Ishikawa (cell line): Measurements from ENCODE around the gene NXNL1.

Experiments
- CEBPB ChIP-seq: IDR thresholded peaks from 2 replicates; pipeline ENCODE4 v1.6.1; 2012
- CREB1 ChIP-seq: IDR thresholded peaks from 2 replicates; pipeline ENCODE4 v1.6.1; 2012; ENCODE audit warnings: low read depth
- EP300 ChIP-seq: IDR thresholded peaks from 2 replicates; pipeline ENCODE4 v1.6.1; 2012; ENCODE audit warnings: borderline replicate concordance
- RAD21 ChIP-seq: IDR thresholded peaks from 2 replicates; pipeline ENCODE4 v1.6.1; 2012; ENCODE audit warnings: low read depth
- REST ChIP-seq: IDR thresholded peaks from 2 replicates; pipeline ENCODE4 v1.6.1; 2012; ENCODE audit warnings: low read depth, mild to moderate bottlenecking

GRCh38 chr19:17487284-17488121, 26.8 kb upstream of the NXNL1 start:
- TF ChIP-seq RAD21 = no peak
- TF ChIP-seq CREB1 = no peak
- no peak for TF ChIP-seq REST
- TF ChIP-seq CEBPB = no peak
- no peak for TF ChIP-seq EP300
